OCI-LY1 (cell line): ENCODE data around the gene CFAP61.

ENCODE experiments used
- H2AFZ ChIP-seq: fragments of 200-600 bp; sonication (generic), shearing (Covaris generic); 2 replicates; pipeline ENCODE4 v1.6.0; 2014; ENCODE audit warnings: antibody characterized with exemption, mild to moderate bottlenecking, low read length
- H3F3A ChIP-seq: fragments of 200-600 bp; sonication (generic), shearing (Covaris generic); 2 replicates; pipeline ENCODE4 v1.6.0; 2014; ENCODE audit warnings: mild to moderate bottlenecking, antibody characterized with exemption, low read length, moderate library complexity; ENCODE audit not compliant: insufficient read depth
- H3K27ac ChIP-seq: fragments of 200-600 bp; sonication (generic); 2 replicates; pipeline ENCODE4 v1.5.1; 2014; ENCODE audit warnings: low read length, mixed run types, mild to moderate bottlenecking, low read depth; ENCODE audit not compliant: poor library complexity, severe bottlenecking
- H3K27me3 ChIP-seq: fragments of 200-600 bp; sonication (generic); 2 replicates; pipeline ENCODE4 v1.6.0; 2014; ENCODE audit warnings: antibody characterized with exemption, mild to moderate bottlenecking, low read length, moderate library complexity; ENCODE audit not compliant: insufficient read depth
- H3K36me3 ChIP-seq: fragments of 200-600 bp; sonication (generic); 2 replicates; pipeline ENCODE4 v1.6.1; 2014; ENCODE audit warnings: mild to moderate bottlenecking, antibody characterized with exemption, low read length, moderate library complexity, mixed read lengths; ENCODE audit not compliant: insufficient read depth
- H3K4me1 ChIP-seq: fragments of 200-600 bp; sonication (generic); 2 replicates; pipeline ENCODE4 v1.5.1; 2014; ENCODE audit warnings: mild to moderate bottlenecking, low read length, moderate library complexity; ENCODE audit not compliant: insufficient read depth, severe bottlenecking
- H3K4me2 ChIP-seq: fragments of 200-600 bp; sonication (generic), shearing (Covaris generic); 2 replicates; pipeline ENCODE4 v1.6.1; 2014; ENCODE audit warnings: low read length
- H3K4me3 ChIP-seq: fragments of 200-600 bp; sonication (generic); 2 replicates; pipeline ENCODE4 v1.5.1; 2014; ENCODE audit warnings: low read length, low read depth, mild to moderate bottlenecking, mixed read lengths; ENCODE audit not compliant: poor library complexity, severe bottlenecking
- H3K79me2 ChIP-seq: fragments of 200-600 bp; shearing (Covaris generic); 2 replicates; pipeline ENCODE4 v1.6.1; 2016; ENCODE audit warnings: mixed run types, low read length, mixed read lengths; ENCODE audit not compliant: insufficient read depth
- H3K9ac ChIP-seq: fragments of 200-600 bp; sonication (generic), shearing (Covaris generic); 2 replicates; pipeline ENCODE4 v1.6.1; 2014; ENCODE audit warnings: mild to moderate bottlenecking, low read length, mixed read lengths
- H3K9me2 ChIP-seq: fragments of 200-600 bp; sonication (generic), shearing (Covaris generic); 2 replicates; pipeline ENCODE4 v1.6.1; 2014; ENCODE audit warnings: low read depth, mild to moderate bottlenecking, low read length, mixed read lengths
- H3K9me3 ChIP-seq: fragments of 200-600 bp; shearing (Covaris generic); 2 replicates; pipeline ENCODE4 v1.6.1; 2014; ENCODE audit warnings: low read length, mixed read lengths
- H4K20me1 ChIP-seq: fragments of 200-600 bp; sonication (generic), shearing (Covaris generic); 2 replicates; pipeline ENCODE4 v1.6.0; 2016; ENCODE audit warnings: mild to moderate bottlenecking, low read length; ENCODE audit not compliant: insufficient read depth
- CTCF ChIP-seq: fragments of 200-600 bp; sonication (generic), shearing (Covaris generic); IDR thresholded peaks from 2 replicates; pipeline ENCODE4 v1.5.1; 2017; ENCODE audit warnings: mild to moderate bottlenecking, antibody characterized with exemption, low read length, moderate library complexity, mixed read lengths
- EZH2 ChIP-seq: fragments of 200-600 bp; sonication (generic), shearing (Covaris generic); IDR thresholded peaks from 2 replicates; pipeline ENCODE4 v1.8.0; 2017; ENCODE audit warnings: borderline replicate concordance, mixed run types, mild to moderate bottlenecking, antibody characterized with exemption, low read length, moderate library complexity, mixed read lengths

Gene CFAP61

DNA sequence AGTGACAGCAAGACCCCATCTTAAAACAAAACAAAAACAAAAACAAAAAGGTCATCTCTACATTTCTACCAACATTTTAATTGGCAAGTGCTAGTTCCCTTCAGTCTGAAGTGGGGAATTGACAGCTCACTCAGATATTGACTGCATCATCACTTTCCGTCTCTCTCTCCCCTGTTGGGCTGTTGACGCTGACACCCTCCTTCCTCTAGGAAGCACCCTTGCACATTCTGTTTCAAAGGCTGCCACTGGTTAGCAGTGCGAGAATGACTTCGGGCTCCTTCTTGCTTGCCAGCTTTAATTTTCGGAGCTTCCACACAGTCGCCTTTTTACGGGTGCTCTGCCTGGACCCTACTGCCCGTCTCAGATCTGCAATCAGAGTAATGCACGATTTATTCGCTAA lies 218.9 kb downstream of the CFAP61 start:
- TF ChIP-seq CTCF, result no peak
- TF ChIP-seq EZH2, result no peak
- no peak overlapping the region for H3K9ac ChIP-seq
- no peaks in the 10 kb centered on the region for H3K9me3 ChIP-seq

GRCh38 chr20:20272686-20273085 lies 220.4 kb downstream of the CFAP61 start:
- H3K9me3 ChIP-seq, result no peaks in the 10 kb centered on the region
- no peaks in the 10 kb centered on the region for H3K79me2 ChIP-seq
- H3F3A ChIP-seq, result no peaks in the 10 kb centered on the region
- H3K4me2 ChIP-seq, result no peak overlapping the region
- H3K9me2 ChIP-seq, result no peaks in the 10 kb centered on the region
- H3K4me1 ChIP-seq, result no peaks in the 10 kb centered on the region
- no peaks in the 10 kb centered on the region for H3K36me3 ChIP-seq
- no peaks in the 10 kb centered on the region for H3K27me3 ChIP-seq
- no peak overlapping the region for H3K4me3 ChIP-seq
- H2AFZ ChIP-seq, result no peak overlapping the region
- no peaks in the 10 kb centered on the region for H4K20me1 ChIP-seq
- H3K27ac ChIP-seq, result no peak overlapping the region
- no peak for TF ChIP-seq EZH2
- H3K9ac ChIP-seq, result no peak overlapping the region

More for the DNA sequence above, 218.9 kb downstream of the CFAP61 start:
- Histone ChIP-seq H3K79me2 (no peaks in the 10 kb centered on the region), H3F3A (no peaks in the 10 kb centered on the region), H4K20me1 (no peaks in the 10 kb centered on the region), H3K27me3 (no peaks in the 10 kb centered on the region), H2AFZ (no peak overlapping the region), H3K4me1 (no peaks in the 10 kb centered on the region), H3K9me2 (no peaks in the 10 kb centered on the region), H3K4me2 (no peak overlapping the region), H3K36me3 (no peaks in the 10 kb centered on the region), H3K27ac (no peak overlapping the region), H3K4me3 (no peak overlapping the region)

DNA sequence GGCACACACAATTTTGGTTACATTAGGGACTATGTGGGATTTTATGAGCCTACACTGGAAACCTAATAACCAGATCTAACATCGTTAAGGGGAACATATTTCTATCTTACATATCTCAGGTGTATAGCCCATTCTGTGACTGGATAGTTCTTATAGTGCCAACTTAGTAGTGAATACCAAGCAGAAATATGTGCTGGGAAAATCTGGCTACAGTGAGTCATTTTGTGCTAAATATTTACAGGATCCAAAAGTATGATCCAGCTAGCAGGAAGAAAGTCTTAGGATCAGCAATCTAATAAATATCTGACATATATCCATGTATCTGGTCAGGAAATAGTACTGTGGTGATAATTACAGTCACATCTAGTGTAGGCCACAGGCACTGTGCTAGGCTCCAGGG lies 221.0 kb downstream of the CFAP61 start:
- H3K4me2 ChIP-seq, result no peak overlapping the region
- H3K9me2 ChIP-seq, result no peaks in the 10 kb centered on the region
- no peak overlapping the region for H2AFZ ChIP-seq
- no peak overlapping the region for H3K9ac ChIP-seq
- H3K36me3 ChIP-seq, result no peaks in the 10 kb centered on the region
- no peaks in the 10 kb centered on the region for H3F3A ChIP-seq
- H3K79me2 ChIP-seq, result no peaks in the 10 kb centered on the region
- H3K4me3 ChIP-seq, result no peak overlapping the region
- no peaks in the 10 kb centered on the region for H3K9me3 ChIP-seq
- TF ChIP-seq EZH2 (no peak), CTCF (no peak)
- H3K27ac ChIP-seq, result no peak overlapping the region
- no peaks in the 10 kb centered on the region for H3K27me3 ChIP-seq
- H4K20me1 ChIP-seq, result no peaks in the 10 kb centered on the region
- no peaks in the 10 kb centered on the region for H3K4me1 ChIP-seq

GRCh38 chr20:20274821-20275220 lies 222.5 kb downstream of the CFAP61 start:
- Histone ChIP-seq H3F3A (no peaks in the 10 kb centered on the region), H4K20me1 (no peaks in the 10 kb centered on the region), H3K9me2 (no peaks in the 10 kb centered on the region), H3K79me2 (no peaks in the 10 kb centered on the region), H3K4me1 (no peaks in the 10 kb centered on the region), H3K4me2 (no peak overlapping the region), H3K27ac (no peak overlapping the region), H3K4me3 (no peak overlapping the region), H3K36me3 (no peaks in the 10 kb centered on the region), H3K27me3 (no peaks in the 10 kb centered on the region), H3K9me3 (no peaks in the 10 kb centered on the region), H3K9ac (no peak overlapping the region), H2AFZ (no peak overlapping the region)
- TF ChIP-seq EZH2, result no peak
- TF ChIP-seq CTCF, result no peak
